Transverse colon (tissue), 4 donors: ENCODE measurements around the gene AGMAT. TPM values are rescaled to one million over a fixed set of nuclear protein-coding genes. Genes with fewer than 3 reads are reported as not detected.

Source experiments
- DNase-seq: peaks from one replicate; pipeline ENCODE4 v3.0.0-alpha.2; 2019
- H3K27ac ChIP-seq, 4 donors: fragments of 200-600 bp; sonication (generic); 2 replicates each; pipeline ENCODE4 v1.5.1; 2016 to 2018; ENCODE audit warnings: inconsistent platforms in 4 of 4
- H3K27me3 ChIP-seq: fragments of 200-600 bp; sonication (generic); 2 replicates; pipeline ENCODE4 v1.5.1; 2017; ENCODE audit warnings: inconsistent platforms
- H3K36me3 ChIP-seq, 4 donors: fragments of 200-600 bp; sonication (generic); 2 replicates each; pipeline ENCODE4 v1.5.1; 2017 to 2019; ENCODE audit warnings: inconsistent platforms in 4 of 4
- H3K4me1 ChIP-seq, 4 donors: fragments of 200-600 bp; sonication (generic); 2 replicates each; pipeline ENCODE4 v1.5.1; 2017 to 2020; ENCODE audit warnings: inconsistent platforms in 4 of 4
- H3K4me3 ChIP-seq, 4 donors: fragments of 200-600 bp; sonication (generic); 1 replicate in 1 of 4; 2 replicates in 3 of 4; pipeline versions ENCODE4 v1.5.1 to v1.6.1; 2017 to 2019; ENCODE audit warnings: inconsistent platforms in 4 of 4
- H3K9me3 ChIP-seq, 2 donors: fragments of 200-600 bp; sonication (generic); 2 replicates each; pipeline ENCODE4 v1.5.1; 2017 to 2019; ENCODE audit warnings: inconsistent platforms in 2 of 2
- CTCF ChIP-seq, 5 experiments: fragments of 200-600 bp in 3 of 5; fragments of 450-650 bp in 2 of 5; sonication (generic) in 3 of 5; IDR thresholded peaks; 1 replicate in 2 of 5; 2 replicates in 3 of 5; pipeline ENCODE4 v1.5.1; 2016 to 2017; ENCODE audit warnings: antibody characterized with exemption in 5 of 5, inconsistent platforms in 3 of 5, mild to moderate bottlenecking in 2 of 5, moderate library complexity in 1 of 5
- EP300 ChIP-seq: sonication (generic); formaldehyde crosslinking; IDR thresholded peaks from one replicate; pipeline ENCODE4 v1.6.1; 2017; ENCODE audit warnings: antibody characterized with exemption, low read depth
- POLR2A ChIP-seq: fragments of 450-650 bp; IDR thresholded peaks from one replicate; pipeline ENCODE4 v1.6.1; 2016; ENCODE audit warnings: antibody characterized with exemption, mild to moderate bottlenecking, moderate library complexity
- POLR2AphosphoS5 ChIP-seq, 3 donors: sonication (generic); formaldehyde crosslinking; IDR thresholded peaks; one replicate each; pipeline ENCODE4 v1.6.1; 2016; ENCODE audit warnings: antibody characterized with exemption in 3 of 3
- WGBS, 2 donors: methylation state at CpG; one replicate each; pipeline ENCODE4 v1.1.5; 2018; ENCODE audit warnings: low coverage in 1 of 2; 5-methylcytosine and 5-hydroxymethylcytosine counted together
- in situ Hi-C, 4 donors: fragments of 200-750 bp; cut with MboI; loops; one replicate each; pipeline versions ENCODE4 v1.15.0 to v1.15.1; 2017; ENCODE audit warnings: low sequenced_read_pairs in 3 of 4, low pct_ligation_motif_present in 1 of 4, low pct_unique_long_range_greater_than_20kb in 1 of 4
- intact Hi-C: fragments of 100-400 bp; cut with DNase I; formaldehyde crosslinking; loops from one replicate; pipeline ENCODE4 v1.15.1; 2023; ENCODE audit warnings: low total_unique reads
- total RNA-seq, 4 donors: library from RNA; depleted of rRNA; stranded (reverse); fragments of >200 nt; gene quantifications; one replicate each; pipeline ENCODE4 v1.1.0, GENCODE V29; 2016

Gene AGMAT
- total RNA-seq, 4 donors from 2014 or later = 6.7 to 24.1 (median 13.7) TPM

DNA sequence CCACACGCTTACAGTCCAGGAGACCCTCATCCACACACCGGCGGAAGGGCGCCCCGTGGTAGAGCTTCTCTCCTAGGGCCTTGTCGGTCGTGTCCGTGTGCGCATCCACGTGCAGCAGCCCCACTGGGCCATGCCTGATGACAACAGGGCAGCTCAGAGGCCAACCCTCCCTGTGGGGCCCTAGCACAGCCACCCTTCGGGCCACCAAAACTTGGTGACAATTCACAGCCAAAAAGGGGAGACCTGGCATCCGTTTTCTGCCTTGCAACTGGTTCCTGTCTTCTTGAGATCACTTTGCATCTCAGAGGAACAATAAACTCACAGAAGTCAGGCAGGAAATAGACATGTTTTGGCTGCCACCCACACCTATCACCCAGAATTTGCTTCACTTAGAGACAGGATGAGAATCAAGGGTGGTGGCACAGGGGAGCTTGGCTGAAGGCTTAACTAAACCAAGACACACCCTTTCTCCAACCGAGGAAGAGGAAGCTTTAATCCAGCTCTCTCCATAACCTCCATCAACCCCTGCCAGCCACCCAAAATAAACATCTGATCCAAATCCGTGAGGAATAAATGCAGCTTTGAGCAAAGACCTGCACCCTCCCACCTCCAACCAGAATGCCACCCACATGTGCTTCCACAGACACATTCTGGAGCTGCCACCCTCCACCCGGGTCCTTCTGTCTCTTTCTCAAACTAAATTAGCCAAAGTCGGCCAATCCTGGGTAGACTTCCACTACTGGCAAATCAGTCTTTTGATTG lies 5.7 kb downstream of the AGMAT start:
- intact Hi-C loops = no loop called here
- no peak overlapping the region for H3K4me3 ChIP-seq
- no peaks in the 10 kb centered on the region for H3K36me3 ChIP-seq
- H3K27ac ChIP-seq = peak overlapping the region in 3 of 4 donors; percentile 16 to 31 (median 17)
- 77% methylated on average over 16 of the region's 16 CpGs; no CpG with 5 or more reads in 1 of the 2 donors for WGBS, 2 donors
- TF ChIP-seq EP300 = no peak
- TF ChIP-seq POLR2A = no peak
- no peak for TF ChIP-seq POLR2AphosphoS5 (IDR thresholded peaks at IDR 0.05)
- TF ChIP-seq CTCF (IDR thresholded peaks at IDR 0.05) = no peak
- H3K9me3 ChIP-seq = no peaks in the 10 kb centered on the region
- in situ Hi-C loops = no loop called here
- peaks cover 4 to 13% (median 10%) of the 10 kb centered on the region in 4 donors for H3K4me1 ChIP-seq
- no peaks in the 10 kb centered on the region for H3K27me3 ChIP-seq
- DNase-seq = no peak

DNA sequence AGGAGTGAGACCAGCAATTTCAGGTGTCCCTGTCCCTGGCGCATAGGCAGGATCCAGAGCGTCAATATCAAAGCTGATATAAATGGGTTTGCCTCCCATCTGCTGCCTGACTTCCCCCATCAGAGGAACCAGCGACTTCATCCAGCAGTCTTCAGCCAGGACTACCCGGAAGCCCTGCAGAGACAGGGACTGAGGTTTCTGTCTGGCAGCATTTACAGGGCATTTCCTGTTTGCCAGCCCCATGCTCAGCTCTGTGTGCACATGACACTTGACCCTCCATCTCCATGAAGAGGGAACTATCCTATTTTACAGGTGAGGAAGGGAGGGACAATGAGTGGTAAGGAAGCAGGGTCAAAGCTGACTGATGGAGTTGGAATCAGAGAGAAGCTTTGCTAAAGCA lies 7.2 kb downstream of the AGMAT start:
- no peaks in the 10 kb centered on the region for H3K36me3 ChIP-seq
- intact Hi-C loops = no loop called here

GRCh38 chr1:15575549-15576150 lies 9.2 kb downstream of the AGMAT start:
- no peaks in the 10 kb centered on the region for H3K27me3 ChIP-seq
- in situ Hi-C loops (no loop called here), intact Hi-C loops (no loop called here)
- no peak for DNase-seq
- peaks cover 4 to 9% (median 8%) of the 10 kb centered on the region in 4 donors for H3K4me1 ChIP-seq
- H3K9me3 ChIP-seq = no peaks in the 10 kb centered on the region
- TF ChIP-seq CTCF (IDR thresholded peaks at IDR 0.05) = no peak
- TF ChIP-seq POLR2A = no peak
- TF ChIP-seq EP300 = no peak
- no peak for TF ChIP-seq POLR2AphosphoS5 (IDR thresholded peaks at IDR 0.05)
- H3K27ac ChIP-seq = no peak overlapping the region
- 97 to 100% methylated on average over 2 to 7 of the region's 7 CpGs for WGBS, 2 donors
- H3K36me3 ChIP-seq = no peaks in the 10 kb centered on the region
- H3K4me3 ChIP-seq = no peak overlapping the region

More for the DNA sequence above, 7.2 kb downstream of the AGMAT start:
- no peak for DNase-seq
- 83% methylated on average over 4 of the region's 4 CpGs; no CpG with 5 or more reads in 1 of the 2 donors for WGBS, 2 donors
- no peaks in the 10 kb centered on the region for H3K9me3 ChIP-seq
- no peak for TF ChIP-seq CTCF (IDR thresholded peaks at IDR 0.05)
- no peak for TF ChIP-seq POLR2AphosphoS5 (IDR thresholded peaks at IDR 0.05)
- no peak for TF ChIP-seq POLR2A
- no peak for TF ChIP-seq EP300
- no peaks in the 10 kb centered on the region for H3K27me3 ChIP-seq
- in situ Hi-C loops = no loop called here
- no peak overlapping the region for H3K4me3 ChIP-seq
- no peak overlapping the region for H3K27ac ChIP-seq
- peaks cover 4 to 9% (median 8%) of the 10 kb centered on the region in 4 donors for H3K4me1 ChIP-seq

GRCh38 chr1:15574741-15575140 lies 10.1 kb downstream of the AGMAT start:
- Histone ChIP-seq H3K9me3 (no peaks in the 10 kb centered on the region), H3K27ac (no peak overlapping the region), H3K27me3 (no peaks in the 10 kb centered on the region), H3K4me3 (no peak overlapping the region), H3K4me1 (peaks cover 1 to 7% (median 6%) of the 10 kb centered on the region in 4 donors), H3K36me3 (peaks cover 0 to 4% (median 2%) of the 10 kb centered on the region in 4 donors)
- intact Hi-C loops (no loop called here), in situ Hi-C loops (no loop called here)
- 75% methylated on average over 6 of the region's 6 CpGs; no CpG with 5 or more reads in 1 of the 2 donors for WGBS, 2 donors
- no peak for DNase-seq
- TF ChIP-seq CTCF (IDR thresholded peaks at IDR 0.05) (no peak), EP300 (no peak)
